ENCODE data around the gene NUDT14.

- TF ChIP-seq, protein P1, sequence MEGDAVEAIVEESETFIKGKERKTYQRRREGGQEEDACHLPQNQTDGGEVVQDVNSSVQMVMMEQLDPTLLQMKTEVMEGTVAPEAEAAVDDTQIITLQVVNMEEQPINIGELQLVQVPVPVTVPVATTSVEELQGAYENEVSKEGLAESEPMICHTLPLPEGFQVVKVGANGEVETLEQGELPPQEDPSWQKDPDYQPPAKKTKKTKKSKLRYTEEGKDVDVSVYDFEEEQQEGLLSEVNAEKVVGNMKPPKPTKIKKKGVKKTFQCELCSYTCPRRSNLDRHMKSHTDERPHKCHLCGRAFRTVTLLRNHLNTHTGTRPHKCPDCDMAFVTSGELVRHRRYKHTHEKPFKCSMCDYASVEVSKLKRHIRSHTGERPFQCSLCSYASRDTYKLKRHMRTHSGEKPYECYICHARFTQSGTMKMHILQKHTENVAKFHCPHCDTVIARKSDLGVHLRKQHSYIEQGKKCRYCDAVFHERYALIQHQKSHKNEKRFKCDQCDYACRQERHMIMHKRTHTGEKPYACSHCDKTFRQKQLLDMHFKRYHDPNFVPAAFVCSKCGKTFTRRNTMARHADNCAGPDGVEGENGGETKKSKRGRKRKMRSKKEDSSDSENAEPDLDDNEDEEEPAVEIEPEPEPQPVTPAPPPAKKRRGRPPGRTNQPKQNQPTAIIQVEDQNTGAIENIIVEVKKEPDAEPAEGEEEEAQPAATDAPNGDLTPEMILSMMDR (IDR thresholded peaks at IDR 0.05) = no peak
- TF ChIP-seq EP300 (IDR thresholded peaks at IDR 0.05) = no peak
- no peak for TF ChIP-seq POLR2A (IDR thresholded peaks at IDR 0.05)
Observed at GRCh38 chr14:105187116-105187515, 6.0 kb upstream of the NUDT14 start.
